Raji (cell line): ENCODE measurements around the gene NXNL1.

Experiments used
- POLR2A ChIP-seq: IDR thresholded peaks from 2 replicates; pipeline ENCODE4 v1.6.1; 2011; ENCODE audit warnings: low read depth, low read length, control low read depth; ENCODE audit not compliant: insufficient read depth

NXNL1 gene

DNA sequence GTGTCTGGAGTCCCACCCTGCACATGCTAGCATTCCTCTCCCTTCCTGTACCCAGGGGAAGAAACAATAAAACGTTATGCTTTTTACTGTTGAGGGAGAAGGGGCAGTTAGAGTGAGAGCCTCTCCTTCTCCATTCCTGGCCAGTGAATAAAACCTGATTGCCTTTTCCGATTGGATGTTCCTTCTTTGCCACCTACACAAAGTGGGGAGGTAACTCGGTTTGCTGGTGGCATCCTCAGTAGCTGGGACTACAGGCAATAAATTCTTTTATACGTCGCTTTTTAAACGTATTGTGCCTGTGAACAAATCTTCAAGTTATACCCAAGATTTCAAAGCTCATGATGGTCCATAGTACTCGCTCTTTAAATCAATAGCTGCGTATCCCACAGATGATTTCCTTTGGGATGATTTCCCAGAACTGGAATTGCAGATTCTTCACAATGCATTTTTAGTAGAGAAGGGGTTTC, 41.5 kb downstream of the NXNL1 start:
- no peak for TF ChIP-seq POLR2A

GRCh38 chr19:17418710-17419109, 42.0 kb downstream of the NXNL1 start:
- TF ChIP-seq POLR2A, result no peak

- TF ChIP-seq POLR2A, result no peak
Observed at GRCh38 chr19:17415121-17415520, 45.6 kb downstream of the NXNL1 start.

DNA sequence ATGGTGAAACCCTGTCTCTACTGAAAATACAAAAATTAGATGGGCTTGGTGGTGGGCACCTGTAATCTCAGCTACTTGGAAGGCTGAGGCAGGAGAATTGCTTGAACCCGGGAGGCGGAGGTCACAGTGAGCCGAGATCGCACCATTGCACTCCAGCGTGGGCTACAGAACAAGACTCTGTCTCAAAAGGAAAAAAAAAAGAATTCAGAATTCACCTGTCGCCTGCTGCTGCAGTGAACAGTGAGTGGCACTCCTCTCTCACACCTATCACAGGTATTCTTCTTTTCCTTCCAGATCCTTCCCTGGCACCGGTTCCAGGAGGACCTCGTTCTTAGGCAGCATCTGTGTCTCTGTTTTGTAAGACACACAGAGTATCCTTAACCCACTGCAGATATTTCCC, 46.6 kb downstream of the NXNL1 start:
- no peak for TF ChIP-seq POLR2A

GRCh38 chr19:17411801-17412200, 48.9 kb downstream of the NXNL1 start:
- TF ChIP-seq POLR2A, result no peak

- no peak for TF ChIP-seq POLR2A
Observed at GRCh38 chr19:17409990-17410389, 50.7 kb downstream of the NXNL1 start.

- 0 out of 2 replicates have a peak, but pooled peaks have one; percentile 23 for TF ChIP-seq POLR2A
Observed at GRCh38 chr19:17406887-17407196, 53.9 kb downstream of the NXNL1 start.

DNA sequence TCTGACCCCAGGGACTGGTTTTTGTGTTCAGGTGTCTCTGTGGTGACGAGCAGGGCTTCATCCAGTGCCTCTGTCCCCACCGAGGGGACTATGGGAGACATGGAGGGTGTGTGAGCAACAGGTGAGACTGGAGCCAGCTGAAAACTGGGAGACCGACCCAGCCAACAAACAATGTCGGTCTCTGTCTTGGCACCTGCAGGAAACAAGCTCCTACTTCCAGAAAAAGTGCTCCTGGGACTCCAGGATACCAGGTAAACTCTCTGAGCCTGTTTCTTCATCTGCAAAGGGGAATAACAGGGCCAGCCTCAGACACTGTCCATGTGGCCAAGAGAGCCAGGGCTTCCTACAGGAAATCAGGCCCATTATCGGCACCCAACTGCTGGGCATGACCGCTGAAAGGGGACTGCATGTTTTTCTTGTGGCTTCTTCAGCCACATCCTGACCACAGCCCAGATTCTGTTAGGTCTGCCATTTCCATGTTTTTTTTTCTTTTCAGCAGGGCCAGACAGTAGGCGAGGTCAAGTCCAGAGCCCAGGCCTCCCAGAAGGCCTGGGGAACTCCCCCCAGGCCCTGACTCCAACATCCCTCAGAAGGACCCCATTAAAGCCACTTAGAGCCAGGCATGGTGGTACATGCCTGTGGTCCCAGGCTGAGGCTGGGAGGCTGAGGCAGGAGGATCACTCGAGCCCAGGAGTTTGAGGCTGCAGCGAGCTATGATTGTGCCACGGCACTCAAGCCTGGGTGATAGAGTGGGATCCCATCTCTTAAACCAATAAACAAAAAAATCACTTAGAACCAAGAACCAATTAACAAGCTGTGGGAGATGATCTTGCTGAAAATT, 54.5 kb downstream of the NXNL1 start:
- 0 out of 2 replicates have a peak, but pooled peaks have one; percentile 34 for TF ChIP-seq POLR2A
